Stimulated activated naive CD8-positive, alpha-beta T cell treated with anti-CD3 and anti-CD28 coated beads, Interleukin-15, Interleukin-2, amounts not matched to agents 100 U/mL and 50 U/mL, for 24 hours (primary cell): ENCODE data around the gene OSBPL9.
"Not testable (repeated sequence)": the region's sequence is repeated elsewhere in the genome, so short reads cannot be mapped to it uniquely, and the experiment has no call there.

ENCODE experiments used
- ATAC-seq: fragments of 150-1000 bp; cut with Tn5 transposase; one replicate; pipeline ENCODE4 v1.10.0; 2021
- DNase-seq: peaks from one replicate; pipeline ENCODE4 v3.0.0; 2021

Gene OSBPL9

DNA sequence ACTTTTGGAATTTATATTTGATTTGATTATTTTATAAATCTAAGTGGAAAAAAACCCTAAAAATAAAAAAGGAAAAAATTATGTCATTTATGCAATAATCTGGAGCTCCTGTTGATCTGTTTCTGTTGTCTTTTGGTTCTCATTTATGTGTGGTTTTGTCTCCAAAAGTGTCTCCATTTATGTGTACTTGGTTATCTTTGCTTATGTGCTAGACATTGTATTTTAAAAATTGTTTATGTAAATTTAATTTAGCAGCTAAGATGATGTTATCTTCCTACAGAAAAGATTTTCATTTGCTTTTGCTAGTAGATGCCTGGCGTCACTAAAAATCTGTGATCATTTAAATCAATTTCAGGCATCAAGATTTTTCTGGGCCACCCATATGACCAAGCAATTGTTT is 95.7 kb downstream of the OSBPL9 start:
- no peak for DNase-seq
- no peak for ATAC-seq

DNA sequence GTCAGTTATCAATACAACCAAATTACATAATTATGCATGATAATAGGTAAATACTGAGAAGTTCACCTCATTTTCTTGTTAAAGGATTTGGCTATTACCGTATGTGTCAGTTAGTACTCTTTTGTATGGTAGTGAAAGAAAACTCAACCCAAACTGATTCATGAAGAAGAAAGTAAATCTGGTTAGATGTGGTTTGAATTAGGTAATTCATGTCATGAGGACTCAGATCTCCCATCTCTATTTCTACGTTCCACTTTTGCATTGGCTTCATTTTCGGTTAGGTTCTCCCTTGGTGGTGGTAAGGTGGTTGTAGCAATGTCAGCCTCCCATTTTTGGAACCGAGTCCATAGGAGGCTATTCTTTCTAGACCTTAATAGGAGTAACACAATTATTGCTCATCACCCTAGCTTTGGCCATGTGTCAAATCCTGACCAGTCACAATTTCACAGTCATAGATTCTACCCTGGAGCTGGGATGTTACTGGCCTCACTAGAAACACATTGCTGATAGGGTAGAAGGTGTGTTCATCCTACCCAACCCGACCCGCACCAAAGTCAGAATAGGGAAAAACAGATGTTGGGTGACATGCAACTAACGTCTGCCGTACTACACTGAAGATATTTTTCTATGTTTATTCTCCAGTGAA is 97.6 kb downstream of the OSBPL9 start:
- ATAC-seq (peak; percentile 43), DNase-seq (no peak)

DNA sequence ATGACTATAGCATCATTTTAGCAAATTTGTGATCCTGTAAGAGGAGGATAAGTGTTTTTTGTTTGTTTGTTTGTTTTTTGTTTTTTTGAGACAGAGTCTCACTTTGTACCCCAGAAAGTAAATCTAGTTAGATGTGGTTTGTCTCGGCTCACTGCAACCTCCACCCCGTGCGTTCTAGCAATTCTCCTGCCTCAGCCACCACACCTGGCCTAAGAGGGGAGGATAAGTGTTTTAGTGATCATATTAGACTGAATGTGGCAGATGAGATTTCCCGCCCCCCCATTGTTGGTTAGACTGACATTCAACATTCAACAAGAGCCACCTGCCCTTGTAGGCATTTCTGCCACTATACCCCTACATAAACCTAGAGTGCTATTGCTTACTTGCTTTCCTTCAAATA is 98.5 kb downstream of the OSBPL9 start:
- no peak for ATAC-seq
- no peak for DNase-seq

DNA sequence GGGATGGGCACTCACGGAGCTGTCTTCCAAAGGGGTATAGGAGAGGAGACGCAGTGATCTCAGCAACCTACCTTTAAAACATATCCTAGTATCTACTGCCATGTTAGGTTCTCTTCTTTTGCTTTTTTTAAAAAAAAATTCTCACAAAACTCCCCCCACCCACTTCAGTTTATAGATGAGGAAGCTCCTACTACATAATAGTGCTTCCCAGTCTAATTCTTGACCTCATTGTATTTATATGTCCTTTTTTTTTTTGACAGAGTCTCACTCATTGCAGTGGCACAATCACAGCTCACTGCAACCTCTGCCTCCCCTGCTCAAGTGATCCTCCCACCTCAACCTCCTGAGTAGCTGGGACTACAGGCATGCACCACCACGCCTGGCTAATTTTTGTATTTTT is 99.9 kb downstream of the OSBPL9 start:
- no peak for DNase-seq
- no peak for ATAC-seq

DNA sequence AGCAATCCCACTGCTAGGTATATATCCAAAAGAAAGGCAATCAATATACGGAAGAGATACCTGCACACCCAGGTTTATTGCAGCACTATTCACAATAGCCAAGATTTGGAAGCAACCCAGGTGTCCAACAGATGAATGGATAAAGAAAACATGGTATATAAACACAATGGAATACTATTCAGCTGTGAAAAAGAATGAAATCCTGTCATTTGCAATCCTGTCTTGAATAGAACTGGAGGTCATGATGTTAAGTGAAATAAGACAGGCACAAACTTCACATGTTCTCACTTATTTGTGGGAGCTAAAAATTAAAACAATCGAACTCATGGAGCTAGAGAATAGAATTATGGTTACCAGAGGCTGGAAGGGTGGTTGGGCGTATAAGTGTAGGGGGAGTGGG is 101.0 kb downstream of the OSBPL9 start:
- no peak for ATAC-seq
- no peak for DNase-seq

DNA sequence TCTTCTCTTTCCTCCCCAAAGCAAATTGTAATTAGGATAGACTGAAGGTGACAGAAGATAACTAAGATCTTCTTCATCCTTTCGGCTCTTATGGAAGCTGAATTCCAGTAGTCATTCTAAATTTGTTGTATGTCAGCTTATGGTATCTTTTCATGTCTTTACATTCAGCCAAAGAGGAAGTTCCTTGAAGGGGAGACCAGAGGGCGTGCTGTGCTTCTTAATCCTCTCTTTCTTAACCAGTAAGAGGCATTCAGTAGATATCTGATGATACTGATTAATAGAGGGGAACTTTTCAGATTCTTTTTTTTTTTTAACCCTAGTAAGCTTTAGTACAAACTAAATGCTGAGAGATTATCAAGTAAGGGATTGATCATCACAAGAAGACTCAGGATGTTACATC is 102.3 kb downstream of the OSBPL9 start:
- no peak for DNase-seq

DNA sequence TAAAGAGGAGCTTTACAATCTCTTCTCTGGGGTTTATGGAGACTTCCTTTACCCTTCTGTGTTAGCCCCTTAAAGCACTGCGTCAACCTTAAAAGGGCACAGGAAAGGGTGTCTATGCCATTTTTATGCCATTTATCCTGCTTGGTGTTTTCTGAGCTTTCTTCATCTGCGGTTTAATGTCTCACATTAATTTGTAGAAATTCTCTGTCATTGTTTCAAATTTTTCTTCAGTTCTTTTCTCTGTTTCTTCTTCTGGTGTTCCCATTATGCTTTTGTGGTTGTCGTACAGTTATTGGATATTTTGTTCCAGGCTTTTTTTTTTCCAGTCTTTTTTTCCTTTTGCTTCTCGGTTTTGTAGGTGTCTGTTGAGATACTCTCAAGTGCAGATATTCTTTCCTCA is 107.9 kb downstream of the OSBPL9 start:
- no peak for DNase-seq
- ATAC-seq: no peak

More for the DNA sequence above, 102.3 kb downstream of the OSBPL9 start:
- ATAC-seq: no peak

DNA sequence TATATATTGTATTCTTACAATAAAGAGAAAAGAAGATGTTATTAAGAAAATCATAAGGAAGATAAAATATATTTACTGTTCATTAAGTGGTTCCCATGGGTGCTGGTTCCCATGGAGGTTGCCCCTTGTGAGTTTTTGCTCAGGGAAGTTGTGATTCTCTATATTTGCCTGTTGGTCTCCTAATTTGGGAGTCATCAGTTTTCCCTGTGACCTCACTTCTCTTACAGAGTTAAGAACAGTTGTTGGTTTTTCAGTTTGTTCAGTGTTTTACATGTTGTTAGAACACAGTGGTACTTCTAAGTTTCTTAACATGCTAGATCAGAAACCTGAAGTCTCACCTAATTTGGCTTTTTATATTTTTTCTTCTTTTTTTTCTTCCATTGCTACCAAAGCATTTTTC is 109.2 kb downstream of the OSBPL9 start:
- no peak for ATAC-seq
- no peak for DNase-seq

DNA sequence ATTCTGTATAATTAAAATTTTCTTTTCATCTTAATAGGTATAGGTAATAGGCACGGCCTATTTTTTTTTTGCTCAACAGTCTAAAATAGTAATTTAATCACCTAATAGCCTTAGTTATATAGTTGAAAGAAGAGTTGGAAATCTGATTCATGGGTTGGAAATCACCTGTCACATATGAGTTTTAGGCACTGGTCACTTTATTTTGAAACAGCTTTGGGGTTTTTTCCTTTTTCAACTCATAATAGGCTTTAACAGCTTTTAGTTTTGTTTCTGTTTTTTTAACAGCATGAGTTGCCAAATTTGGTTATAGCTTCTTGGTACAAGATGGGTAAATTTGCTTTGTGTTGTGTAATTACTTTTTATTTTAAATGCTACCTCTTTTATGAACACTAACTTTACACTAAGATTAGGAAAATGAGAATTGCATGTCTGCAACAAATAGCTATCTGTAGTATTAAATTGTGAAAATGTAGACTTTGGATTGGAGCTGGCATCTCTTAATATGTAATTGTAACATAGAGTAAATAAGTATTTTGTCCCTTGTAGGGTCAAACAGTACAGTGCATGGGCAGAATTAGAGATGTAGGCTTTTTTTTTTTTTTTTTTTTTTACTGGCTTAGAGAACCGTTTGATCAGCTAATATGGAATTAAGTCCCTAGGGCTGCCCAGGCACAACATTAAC is 109.8 kb downstream of the OSBPL9 start:
- DNase-seq (no peak), ATAC-seq (no peak)

DNA sequence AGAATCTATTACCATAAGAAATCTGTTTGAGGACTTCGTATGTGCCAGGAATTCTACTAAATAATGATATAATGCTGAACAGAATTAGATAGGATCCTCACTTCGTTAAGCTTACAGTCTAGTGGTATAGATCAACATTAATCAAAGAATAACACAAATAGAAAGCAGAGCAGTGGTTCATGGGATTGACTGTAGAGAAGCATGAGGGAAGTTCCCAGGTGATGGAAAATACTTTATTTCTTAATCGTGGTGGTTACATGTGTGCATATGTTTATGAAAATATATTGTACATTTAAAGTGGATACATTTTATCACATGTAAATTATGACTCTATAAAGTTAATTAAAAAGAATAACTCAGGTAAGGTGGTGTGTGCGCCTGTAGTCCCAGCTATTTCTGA is 110.5 kb downstream of the OSBPL9 start:
- ATAC-seq (no peak), DNase-seq (no peak)

DNA sequence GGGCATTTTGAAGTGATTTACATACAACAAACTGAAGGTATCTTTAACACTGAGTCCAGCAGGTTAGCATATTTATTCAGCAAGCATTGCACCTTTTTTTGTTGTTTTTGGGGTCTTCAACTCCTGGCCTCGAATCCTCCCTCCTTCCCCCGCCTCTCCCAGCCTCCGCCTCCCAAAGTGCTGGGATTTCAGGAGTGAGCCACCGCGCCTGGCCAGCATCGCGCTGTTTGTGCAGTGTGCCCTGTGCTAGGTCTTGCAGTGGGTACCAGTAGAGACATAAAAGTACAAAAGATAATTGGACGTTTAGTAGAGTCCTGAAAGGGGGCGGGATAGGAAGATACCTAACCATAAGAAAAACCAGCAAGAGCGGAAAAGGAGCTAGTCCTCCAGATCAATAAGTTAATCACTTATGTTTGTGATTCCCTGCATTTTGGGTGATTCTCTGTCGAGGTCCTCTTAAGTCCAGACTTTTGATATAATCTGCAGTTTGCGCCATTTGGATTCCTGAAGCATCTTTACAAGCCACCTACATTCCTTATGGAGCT is 111.8 kb downstream of the OSBPL9 start:
- DNase-seq (no peak), ATAC-seq (no peak)

DNA sequence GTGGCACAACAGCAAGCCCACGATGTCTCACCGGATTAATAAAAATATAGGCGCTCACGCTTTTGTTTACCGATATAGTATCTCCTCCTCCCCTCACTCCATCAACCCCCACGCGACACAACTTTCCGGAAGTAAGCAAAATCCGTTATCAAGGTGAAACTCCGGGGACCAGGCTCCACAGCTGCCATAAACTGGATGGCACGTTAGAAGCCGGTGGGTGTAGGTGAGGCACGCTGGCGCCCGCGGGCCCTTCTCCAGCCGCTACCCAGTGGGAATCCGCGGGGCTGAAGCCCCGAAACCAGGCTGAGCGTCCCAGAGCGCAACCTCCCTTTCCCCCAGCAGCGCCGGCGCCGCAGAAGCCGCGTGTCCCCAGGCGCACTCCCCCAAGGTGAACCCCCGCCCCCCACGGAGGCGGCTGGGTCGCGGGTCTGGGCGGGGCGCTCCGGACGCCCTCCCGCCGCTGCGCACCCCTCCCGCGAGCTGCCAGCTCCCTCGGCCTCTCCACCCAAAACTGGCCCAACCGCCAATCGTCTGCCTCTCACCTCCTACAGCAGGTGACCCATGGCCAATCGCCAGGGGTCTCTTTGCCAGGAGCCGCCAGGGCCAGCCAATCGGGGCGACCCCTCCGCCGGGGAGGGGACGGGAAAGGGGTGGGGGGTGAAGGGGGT is 112.4 kb downstream of the OSBPL9 start:
- peak; percentile 98 for ATAC-seq
- peak; percentile 95 for DNase-seq

DNA sequence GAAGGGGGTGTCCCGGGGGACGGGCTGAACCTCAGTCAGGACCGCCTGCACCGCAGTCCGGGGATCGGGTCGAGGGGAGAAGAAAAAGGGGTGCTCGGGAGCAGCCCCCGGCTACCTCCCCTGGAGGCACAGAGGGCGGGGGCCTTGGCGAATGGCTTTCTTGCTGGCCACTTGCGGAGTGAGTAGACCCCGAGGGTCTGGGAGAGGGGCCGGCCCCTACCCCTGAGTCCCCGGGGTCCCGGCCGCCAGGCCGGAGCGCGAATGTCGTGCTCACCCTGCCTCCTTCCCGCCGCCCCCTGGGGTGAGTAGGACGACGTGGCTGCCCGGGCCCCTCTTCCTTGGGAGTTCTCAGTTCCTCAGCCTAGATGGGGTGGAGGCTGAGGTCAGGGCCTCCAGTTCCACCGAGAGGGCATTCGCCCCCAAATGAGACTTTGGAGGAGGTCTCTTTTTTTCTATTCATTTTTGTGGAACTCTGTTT is 113.0 kb downstream of the OSBPL9 start:
- DNase-seq: no peak
- peak; percentile 29 for ATAC-seq

DNA sequence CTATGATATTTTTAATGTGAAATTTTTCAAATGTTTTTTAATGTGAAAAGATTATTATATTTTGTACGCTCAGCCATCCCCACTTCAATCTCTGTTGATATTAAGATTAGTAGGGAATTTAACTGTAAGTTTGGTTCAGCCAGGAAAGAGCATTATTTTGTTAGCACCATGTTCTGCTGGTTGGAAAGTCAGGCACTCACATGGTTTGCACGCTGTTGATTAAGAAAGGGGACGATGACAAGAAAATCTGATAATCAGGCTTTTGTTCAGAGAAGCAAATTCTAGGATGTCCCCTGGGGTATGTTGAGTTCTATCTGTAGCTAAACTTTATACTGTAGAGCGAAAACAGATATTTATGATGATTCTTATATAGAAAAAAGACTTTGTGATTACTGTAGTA is 115.1 kb downstream of the OSBPL9 start:
- DNase-seq (no peak), ATAC-seq (no peak)

DNA sequence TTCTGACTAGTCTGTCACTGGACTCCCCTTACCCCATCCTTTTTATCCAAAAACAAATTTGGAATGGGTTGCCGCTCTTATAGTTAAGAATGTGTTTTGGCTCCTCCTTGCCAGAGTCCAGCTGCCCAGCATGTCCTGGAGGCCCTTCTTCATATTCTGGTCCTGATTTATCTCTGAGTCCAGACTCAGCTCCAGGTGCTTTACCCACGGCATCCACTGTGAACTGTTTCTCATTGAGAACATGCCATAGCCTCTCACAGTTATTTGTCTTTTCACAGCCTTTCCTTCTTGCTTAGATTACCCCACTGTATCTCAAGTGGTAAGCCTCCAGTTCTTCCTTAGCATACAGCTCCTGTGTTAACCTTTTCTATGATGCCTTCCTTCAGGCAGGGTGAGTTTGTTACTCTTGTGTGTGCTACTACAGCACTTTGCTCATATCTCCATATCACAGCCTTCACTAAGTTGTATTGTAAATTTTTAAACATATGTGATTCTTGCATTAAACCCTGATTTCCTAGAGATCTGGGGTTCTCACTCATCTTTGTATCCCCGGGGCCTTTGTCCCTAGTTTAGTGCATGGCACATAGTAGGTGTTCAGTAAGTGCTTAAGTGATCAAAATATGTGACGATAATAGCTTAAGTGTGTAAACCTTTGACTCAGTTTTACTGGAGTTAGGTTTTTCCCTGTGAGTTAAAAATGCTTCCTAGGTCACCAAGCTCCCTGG is 116.0 kb downstream of the OSBPL9 start:
- ATAC-seq: no peak
- no peak for DNase-seq

DNA sequence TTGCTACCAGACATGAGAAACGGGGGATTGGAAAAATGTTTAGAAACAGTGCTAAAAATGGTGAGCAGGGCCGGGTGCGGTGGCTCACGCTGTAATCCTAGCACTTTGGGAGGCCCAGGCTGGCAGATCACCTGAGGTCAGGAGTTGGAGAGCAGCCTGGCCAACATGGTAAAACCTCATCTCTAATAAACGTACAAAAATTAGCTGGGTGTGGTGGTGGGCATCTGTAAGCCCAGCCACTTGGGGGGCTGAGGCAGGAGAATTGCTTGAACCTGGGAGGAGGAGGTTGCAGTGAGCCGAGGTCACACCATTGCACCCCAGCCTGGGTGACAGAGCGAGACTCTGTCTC is 116.5 kb downstream of the OSBPL9 start:
- not testable (repeated sequence) for DNase-seq, ATAC-seq

DNA sequence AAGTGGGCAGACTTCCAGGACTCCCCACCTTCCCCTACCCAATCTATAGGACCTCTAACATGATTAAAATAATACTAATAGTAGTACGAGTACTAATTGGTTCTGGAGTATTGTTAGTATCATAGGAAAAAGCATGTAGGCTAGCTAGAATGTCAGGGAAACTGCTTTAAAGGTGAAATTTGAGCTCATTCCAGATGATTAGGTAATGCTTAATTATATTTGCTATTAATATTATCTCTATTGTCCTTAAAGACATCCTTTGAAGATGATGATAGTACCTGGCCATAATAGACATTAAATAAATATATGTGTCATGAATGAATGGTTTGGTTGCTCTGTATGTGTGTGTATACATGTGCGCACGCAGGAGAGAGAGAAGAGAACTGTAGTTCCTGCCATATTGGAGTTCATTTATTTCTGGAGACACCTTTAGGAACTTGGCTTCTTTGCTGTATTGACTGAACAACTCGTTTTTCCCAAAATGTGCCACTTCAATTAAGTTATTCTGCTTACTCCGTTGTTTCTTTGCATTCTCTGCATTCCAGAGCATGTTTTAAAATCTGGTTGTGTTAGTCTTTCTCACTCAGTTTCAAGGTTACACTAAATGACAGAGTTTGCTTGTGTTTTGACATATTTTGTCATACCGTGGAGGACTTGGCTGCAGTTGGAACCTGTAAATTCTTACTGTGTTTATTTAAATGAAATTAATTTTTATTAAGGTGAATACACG is 117.1 kb downstream of the OSBPL9 start:
- DNase-seq (no peak), ATAC-seq (no peak)

DNA sequence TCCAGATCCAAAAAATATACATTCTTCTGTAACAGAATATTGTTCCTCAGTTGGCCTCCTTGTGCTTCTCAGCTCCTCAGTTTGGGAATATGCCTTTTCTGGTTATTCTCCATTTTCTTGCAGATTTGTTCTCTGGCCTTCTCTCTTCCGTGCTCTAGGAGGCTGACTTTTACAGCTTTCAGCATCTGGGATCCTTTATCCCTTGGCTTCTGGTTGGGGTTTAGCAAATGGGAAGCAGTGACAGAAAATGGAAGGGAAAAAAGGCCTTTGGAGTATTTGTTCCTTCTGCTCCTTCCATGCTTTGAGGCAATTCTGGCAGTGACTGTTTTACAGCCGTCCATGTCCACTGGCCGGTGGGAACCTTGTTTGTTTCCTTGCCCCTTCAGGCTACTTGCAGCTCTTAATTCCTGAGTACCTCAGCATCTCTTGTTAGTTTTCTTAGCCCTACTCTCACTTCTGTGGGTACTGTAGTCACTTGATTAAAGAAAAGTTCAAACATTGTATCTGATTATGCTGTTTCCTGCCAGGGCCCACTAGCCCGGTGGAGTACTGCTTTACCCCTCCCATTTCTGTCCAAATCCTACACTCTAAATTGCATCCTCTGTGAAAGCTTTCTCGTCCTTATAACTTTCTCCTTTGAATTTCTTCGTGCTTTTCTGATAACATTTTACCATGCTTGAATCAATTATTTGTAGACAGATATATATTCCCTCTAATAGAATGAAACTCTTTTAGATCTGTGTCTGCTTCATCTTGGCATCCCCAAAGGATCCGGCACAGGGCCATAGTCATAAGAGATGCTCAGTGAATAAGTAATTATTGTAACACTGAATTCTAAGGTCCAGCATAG is 118.2 kb downstream of the OSBPL9 start:
- ATAC-seq: no peak
- no peak for DNase-seq

DNA sequence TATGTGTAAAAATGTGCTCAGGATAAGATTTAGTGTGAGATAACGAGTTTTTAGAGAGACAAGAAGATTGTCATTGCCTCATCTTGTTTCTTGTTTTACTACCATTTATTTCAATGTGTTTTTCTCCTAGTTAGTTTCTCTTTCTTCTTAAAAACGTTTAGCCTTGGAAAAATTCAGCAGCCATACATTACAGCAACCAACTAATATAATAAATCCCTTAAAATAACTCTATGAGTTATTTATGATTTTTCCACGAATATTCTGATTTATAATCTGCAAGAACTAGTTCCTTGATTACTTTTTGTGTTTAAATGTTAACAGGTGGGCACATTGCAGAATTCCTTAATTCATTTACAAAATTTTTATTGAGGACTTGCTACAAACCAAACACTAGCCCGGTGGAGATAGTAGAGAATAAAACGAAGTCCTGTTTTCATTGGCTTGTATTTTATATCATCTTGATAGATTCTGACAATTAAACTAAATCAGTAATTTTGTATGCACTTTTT is 118.9 kb downstream of the OSBPL9 start:
- no peak for ATAC-seq
- DNase-seq: no peak

DNA sequence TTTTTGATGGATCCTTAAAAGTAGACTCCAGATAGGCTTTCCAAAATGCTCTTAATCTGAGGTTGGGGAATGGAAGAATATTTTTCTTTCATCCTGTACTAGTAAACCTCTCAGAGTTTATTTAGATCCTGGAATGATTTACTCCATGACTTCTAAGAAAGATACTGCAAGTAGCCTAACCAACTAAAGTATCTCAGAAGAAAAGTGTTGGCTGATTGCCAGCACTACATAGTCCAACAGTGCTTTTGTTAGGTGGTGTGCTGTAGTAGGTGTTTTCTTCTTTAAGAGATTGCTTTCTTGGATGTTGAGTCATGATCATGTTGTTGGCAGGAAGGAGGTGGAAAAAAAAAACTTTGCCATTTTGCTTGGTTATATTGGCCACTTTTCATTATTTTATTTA is 119.8 kb downstream of the OSBPL9 start:
- ATAC-seq (no peak), DNase-seq (no peak)

DNA sequence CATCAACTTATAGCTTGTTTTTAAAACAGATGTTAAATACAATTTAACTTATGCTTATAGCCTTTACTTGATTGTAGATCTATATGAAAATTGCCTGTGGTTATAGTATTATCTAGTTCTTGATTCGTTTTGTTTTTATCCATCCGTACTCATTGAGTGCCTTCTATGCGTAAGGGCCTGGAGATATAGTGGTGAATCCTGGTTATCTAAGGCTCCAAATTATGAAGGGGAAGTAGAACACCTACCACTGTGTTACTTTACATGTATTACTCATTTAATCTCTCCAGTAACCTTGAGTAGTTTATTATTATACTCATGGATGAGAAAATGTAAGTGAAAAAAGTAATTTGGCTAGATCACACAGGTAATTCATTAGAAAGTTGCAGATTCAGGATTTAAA is 121.8 kb downstream of the OSBPL9 start:
- ATAC-seq: no peak
- DNase-seq: no peak
